ENCODE results near the gene TSPAN8. TPM values are rescaled to one million over a fixed set of nuclear protein-coding genes. Genes with fewer than 3 reads are reported as not detected.
"Not testable (repeated sequence)": the region's sequence is repeated elsewhere in the genome, so short reads cannot be mapped to it uniquely, and the experiment has no call there.

TSPAN8 gene
- total RNA-seq, 5 donors from 2014 or later (not counting 1 experiment from before 2014, with no cell fraction given) = 0.28 to 0.70 (median 0.30) TPM; not detected in 2

DNA sequence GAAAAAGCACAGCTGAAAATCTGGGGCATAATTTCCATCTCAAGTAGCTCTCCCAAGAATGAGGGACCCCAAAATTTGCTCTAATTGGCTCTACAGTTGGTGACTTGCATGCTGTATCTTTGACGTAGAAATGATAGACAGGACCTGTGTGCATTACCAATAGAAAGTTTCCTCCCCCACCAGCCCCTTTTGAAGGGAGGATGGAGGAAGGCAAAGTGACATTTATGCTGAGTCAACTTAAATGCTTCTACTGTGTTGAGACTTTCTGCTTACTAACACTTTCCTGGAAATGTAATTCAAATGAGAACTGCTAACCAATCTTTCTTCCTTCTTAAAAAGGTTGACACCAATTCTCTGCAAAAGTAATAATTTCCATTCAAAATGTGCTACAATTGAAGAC lies 31.9 kb downstream of the TSPAN8 start:
- no peaks in the 10 kb centered on the region for H3K36me3 ChIP-seq (ENCODE audit: control insufficient read depth in 2 of 2, extremely low read depth in 1 of 2, insufficient read depth in 1 of 2, low read length in 1 of 2)

DNA sequence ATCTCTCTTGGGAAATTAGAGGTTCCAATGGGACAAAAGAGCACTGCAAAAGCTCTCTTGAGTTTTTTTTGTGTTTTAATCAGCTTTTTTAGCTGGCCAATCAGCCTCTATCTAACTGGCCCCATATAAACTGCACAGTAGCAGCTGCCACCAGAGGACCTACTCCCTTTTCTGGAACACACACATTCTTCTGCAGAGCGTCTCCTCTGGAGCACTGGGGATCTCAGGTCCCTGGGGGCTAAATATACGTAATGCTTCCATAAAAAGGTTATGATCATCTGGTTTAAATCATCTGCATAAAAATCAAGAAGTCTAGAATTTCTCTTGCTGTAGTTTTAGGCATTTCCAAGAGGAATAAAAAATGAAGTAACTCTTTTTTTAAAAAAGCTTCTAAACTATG lies 32.3 kb downstream of the TSPAN8 start:
- POLR2A ChIA-PET = no interaction called here
- Histone ChIP-seq H3K27me3 (replicated peaks in 1 of 2; ENCODE audit: control insufficient read depth in 2 of 2, extremely low read depth in 1 of 2, insufficient read depth in 2 of 2, low read length in 1 of 2) (no peaks in the 10 kb centered on the region), H3K36me3 (ENCODE audit: control insufficient read depth in 2 of 2, extremely low read depth in 1 of 2, insufficient read depth in 1 of 2, low read length in 1 of 2) (no peaks in the 10 kb centered on the region), H3K9me3 (no peaks in the 10 kb centered on the region), H3K27ac (ENCODE audit: low read length) (no peak overlapping the region), H3K4me3 (ENCODE audit: control insufficient read depth in 1 of 2, extremely low read depth in 1 of 2, low read length in 1 of 2) (no peak overlapping the region), H3K4me1 (ENCODE audit: control insufficient read depth in 1 of 2, extremely low read depth in 1 of 2, insufficient read depth in 2 of 2, low read length in 2 of 2) (no peaks in the 10 kb centered on the region)
- Mint-ChIP-seq H3K27ac (no peak overlapping the region), H3K9me3 (peaks cover 0 to 3% (median 0%) of the 10 kb centered on the region in 3 donors), H3K4me1 (no peaks in the 10 kb centered on the region), H3K27me3 (no peaks in the 10 kb centered on the region), H3K4me3 (no peak overlapping the region), H3K36me3 (no peaks in the 10 kb centered on the region)
- ATAC-seq (replicated peaks in 1 of 4) = no peak
- no CpG with 5 or more reads among the region's 2 CpGs for WGBS (ENCODE audit: insufficient coverage)
- no peak for DNase-seq
- CTCF ChIA-PET = interaction anchor here in 1 of 2 donors (0.5 kb wide), 1 partner anchor 8 kb away, joined by 3 read pairs; no protein-coding TSS in a partner anchor

More for the DNA sequence above, 31.9 kb downstream of the TSPAN8 start:
- H3K4me3 ChIP-seq (ENCODE audit: control insufficient read depth in 1 of 2, extremely low read depth in 1 of 2, low read length in 1 of 2) = no peak overlapping the region
- POLR2A ChIA-PET = no interaction called here
- no peak overlapping the region for H3K4me3 Mint-ChIP-seq
- no peaks in the 10 kb centered on the region for H3K4me1 ChIP-seq (ENCODE audit: control insufficient read depth in 1 of 2, extremely low read depth in 1 of 2, insufficient read depth in 2 of 2, low read length in 2 of 2)
- H3K27ac Mint-ChIP-seq = no peak overlapping the region
- DNase-seq (no peak), ATAC-seq (replicated peaks in 1 of 4) (no peak)
- no CpG with 5 or more reads among the region's 1 CpG for WGBS (ENCODE audit: insufficient coverage)
- H3K27ac ChIP-seq (ENCODE audit: low read length) = no peak overlapping the region
- H3K9me3 Mint-ChIP-seq = peaks cover 0 to 3% (median 0%) of the 10 kb centered on the region in 3 donors
- H3K36me3 Mint-ChIP-seq = no peaks in the 10 kb centered on the region
- no peaks in the 10 kb centered on the region for H3K4me1 Mint-ChIP-seq
- no peaks in the 10 kb centered on the region for H3K9me3 ChIP-seq
- no peaks in the 10 kb centered on the region for H3K27me3 Mint-ChIP-seq
- no peaks in the 10 kb centered on the region for H3K27me3 ChIP-seq (replicated peaks in 1 of 2; ENCODE audit: control insufficient read depth in 2 of 2, extremely low read depth in 1 of 2, insufficient read depth in 2 of 2, low read length in 1 of 2)
- CTCF ChIA-PET = interaction anchor here in 1 of 2 donors (0.5 kb wide), 1 partner anchor 8 kb away, joined by 3 read pairs; no protein-coding TSS in a partner anchor

DNA sequence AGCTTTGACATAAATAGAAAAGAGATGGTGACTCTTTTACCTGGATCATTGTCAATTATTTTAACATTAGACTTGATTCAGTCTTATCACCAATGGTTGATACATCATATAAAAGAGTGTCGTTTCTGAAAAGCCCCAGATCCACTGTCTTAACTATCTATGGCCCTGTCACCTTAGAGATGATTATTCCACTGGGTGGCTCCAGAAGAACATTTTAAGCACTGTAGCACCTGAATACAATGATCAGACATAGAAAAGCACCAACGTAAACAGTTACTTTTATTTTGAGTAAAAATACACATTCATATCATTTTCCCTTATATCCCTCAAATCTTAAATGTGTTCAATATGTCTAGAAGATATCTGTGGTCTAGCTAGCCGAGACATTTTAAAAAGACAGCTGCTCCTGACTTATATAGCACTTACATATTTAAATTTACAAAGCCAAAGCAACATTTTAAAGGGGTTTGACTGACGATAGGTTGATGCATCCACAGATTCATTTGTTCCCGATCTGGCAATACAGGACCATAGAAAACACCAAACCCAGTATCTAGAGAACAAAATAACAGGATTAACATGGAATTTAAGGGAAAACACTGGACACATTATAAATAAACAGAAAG lies 32.9 kb downstream of the TSPAN8 start:
- H3K4me3 Mint-ChIP-seq = no peak overlapping the region
- ChIA-PET POLR2A (no interaction called here), CTCF (interaction anchor here in 1 of 2 donors (0.5 kb wide), 1 partner anchor 7 kb away, joined by 3 read pairs; no protein-coding TSS in a partner anchor)
- H3K4me1 Mint-ChIP-seq = no peaks in the 10 kb centered on the region
- peaks cover 0 to 3% (median 0%) of the 10 kb centered on the region in 3 donors for H3K9me3 Mint-ChIP-seq
- H3K4me3 ChIP-seq (ENCODE audit: control insufficient read depth in 1 of 2, extremely low read depth in 1 of 2, low read length in 1 of 2) = no peak overlapping the region
- no peaks in the 10 kb centered on the region for H3K27me3 ChIP-seq (replicated peaks in 1 of 2; ENCODE audit: control insufficient read depth in 2 of 2, extremely low read depth in 1 of 2, insufficient read depth in 2 of 2, low read length in 1 of 2)
- H3K4me1 ChIP-seq (ENCODE audit: control insufficient read depth in 1 of 2, extremely low read depth in 1 of 2, insufficient read depth in 2 of 2, low read length in 2 of 2) = no peaks in the 10 kb centered on the region
- WGBS (ENCODE audit: insufficient coverage) = no CpG with 5 or more reads among the region's 5 CpGs
- DNase-seq (no peak), ATAC-seq (replicated peaks in 1 of 4) (no peak)
- no peaks in the 10 kb centered on the region for H3K27me3 Mint-ChIP-seq
- no peak overlapping the region for H3K27ac Mint-ChIP-seq
- H3K27ac ChIP-seq (ENCODE audit: low read length) = no peak overlapping the region
- H3K36me3 Mint-ChIP-seq = no peaks in the 10 kb centered on the region
- H3K9me3 ChIP-seq = no peaks in the 10 kb centered on the region
- no peaks in the 10 kb centered on the region for H3K36me3 ChIP-seq (ENCODE audit: control insufficient read depth in 2 of 2, extremely low read depth in 1 of 2, insufficient read depth in 1 of 2, low read length in 1 of 2)

DNA sequence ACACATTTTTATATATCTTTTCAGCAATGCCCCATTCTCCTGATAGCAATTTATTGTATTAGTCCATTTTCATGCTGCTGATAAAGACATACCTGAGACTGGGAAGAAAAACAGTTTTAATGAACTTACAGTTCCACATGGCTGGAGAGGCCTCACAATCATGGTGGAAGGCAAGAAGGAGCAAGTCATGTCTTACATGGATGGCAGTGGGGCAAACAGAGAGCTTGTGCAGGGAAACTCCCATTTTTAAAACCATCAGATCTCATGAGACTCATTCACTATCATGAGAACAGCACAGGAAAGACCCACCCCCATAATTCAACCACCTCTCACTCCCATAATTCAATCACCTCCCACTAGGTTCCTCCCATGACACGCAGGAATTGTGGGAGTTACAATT lies 44.7 kb downstream of the TSPAN8 start:
- H3K27me3 Mint-ChIP-seq; POLR2A ChIA-PET; H3K4me3 Mint-ChIP-seq; H3K9me3 ChIP-seq; H3K27ac Mint-ChIP-seq; CTCF ChIA-PET; DNase-seq; H3K27ac ChIP-seq (ENCODE audit: low read length); H3K36me3 Mint-ChIP-seq; H3K36me3 ChIP-seq (ENCODE audit: control insufficient read depth in 2 of 2, extremely low read depth in 1 of 2, insufficient read depth in 1 of 2, low read length in 1 of 2); H3K4me3 ChIP-seq (ENCODE audit: control insufficient read depth in 1 of 2, extremely low read depth in 1 of 2, low read length in 1 of 2); H3K4me1 ChIP-seq (ENCODE audit: control insufficient read depth in 1 of 2, extremely low read depth in 1 of 2, insufficient read depth in 2 of 2, low read length in 2 of 2); H3K4me1 Mint-ChIP-seq; ATAC-seq (replicated peaks in 1 of 4); H3K27me3 ChIP-seq (replicated peaks in 1 of 2; ENCODE audit: control insufficient read depth in 2 of 2, extremely low read depth in 1 of 2, insufficient read depth in 2 of 2, low read length in 1 of 2): not testable (repeated sequence)
- no CpG with 5 or more reads among the region's 1 CpG for WGBS (ENCODE audit: insufficient coverage)
- peaks cover 8 to 13% (median 9%) of the 10 kb centered on the region in 3 donors for H3K9me3 Mint-ChIP-seq

DNA sequence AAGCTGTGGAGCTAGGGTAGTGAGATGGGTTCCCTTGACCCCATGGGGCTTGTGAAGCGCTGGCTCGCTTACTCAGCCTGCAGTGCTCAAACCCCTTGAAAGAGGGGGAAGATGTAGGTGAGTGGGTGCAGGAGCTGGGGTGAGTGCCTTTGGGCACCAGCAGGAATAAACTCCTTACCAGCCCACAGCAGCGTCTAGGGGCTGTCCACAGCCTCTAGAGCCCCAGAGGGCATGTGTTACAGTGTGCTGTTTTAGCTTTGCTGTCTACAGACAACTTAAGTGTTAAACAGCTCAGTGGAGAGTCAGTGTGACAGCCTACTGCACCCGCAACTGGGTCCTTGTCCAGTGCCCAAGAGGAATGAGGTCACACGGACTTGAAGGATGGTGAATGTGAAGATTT lies 48.0 kb downstream of the TSPAN8 start:
- Histone ChIP-seq H3K36me3 (ENCODE audit: control insufficient read depth in 2 of 2, extremely low read depth in 1 of 2, insufficient read depth in 1 of 2, low read length in 1 of 2) (no peaks in the 10 kb centered on the region), H3K4me1 (ENCODE audit: control insufficient read depth in 1 of 2, extremely low read depth in 1 of 2, insufficient read depth in 2 of 2, low read length in 2 of 2) (no peaks in the 10 kb centered on the region), H3K9me3 (no peaks in the 10 kb centered on the region), H3K27ac (ENCODE audit: low read length) (no peak overlapping the region), H3K27me3 (replicated peaks in 1 of 2; ENCODE audit: control insufficient read depth in 2 of 2, extremely low read depth in 1 of 2, insufficient read depth in 2 of 2, low read length in 1 of 2) (no peaks in the 10 kb centered on the region), H3K4me3 (ENCODE audit: control insufficient read depth in 1 of 2, extremely low read depth in 1 of 2, low read length in 1 of 2) (no peak overlapping the region)
- Mint-ChIP-seq H3K27me3 (no peaks in the 10 kb centered on the region), H3K27ac (no peak overlapping the region), H3K4me3 (no peak overlapping the region), H3K36me3 (no peaks in the 10 kb centered on the region), H3K9me3 (peaks cover 5 to 22% (median 16%) of the 10 kb centered on the region in 3 donors), H3K4me1 (no peaks in the 10 kb centered on the region)
- whole genome bisulfite sequencing (ENCODE audit: insufficient coverage) = 86% methylated on average over 1 of the region's 5 CpGs
- ChIA-PET POLR2A (no interaction called here), CTCF (no interaction called here)
- ATAC-seq (replicated peaks in 1 of 4) = no peak
- DNase-seq = no peak

DNA sequence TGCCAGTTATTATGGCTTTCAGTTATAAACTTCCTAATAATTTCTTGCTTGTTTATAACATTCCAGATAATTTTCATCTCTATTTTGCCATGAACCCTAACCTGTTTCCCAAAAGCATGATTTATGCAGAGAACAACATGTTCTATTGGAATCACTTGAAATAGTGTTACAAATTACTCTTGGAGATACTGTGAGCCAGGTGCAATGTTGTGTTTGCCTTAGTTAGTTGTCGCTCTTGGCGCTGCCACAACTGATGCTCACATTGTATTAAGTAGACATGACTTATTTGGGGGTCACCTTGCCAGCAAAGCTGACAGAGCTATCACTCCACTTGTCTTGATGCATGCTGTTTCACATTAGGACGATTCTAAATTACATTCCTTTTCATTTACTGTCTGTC lies 49.4 kb downstream of the TSPAN8 start:
- POLR2A ChIA-PET = interaction anchor here in 1 of 2 donors (0.5 kb wide), 1 partner anchor 9 kb away, joined by 5 read pairs; no protein-coding TSS in a partner anchor
- Histone ChIP-seq H3K27me3 (replicated peaks in 1 of 2; ENCODE audit: control insufficient read depth in 2 of 2, extremely low read depth in 1 of 2, insufficient read depth in 2 of 2, low read length in 1 of 2) (no peaks in the 10 kb centered on the region), H3K4me3 (ENCODE audit: control insufficient read depth in 1 of 2, extremely low read depth in 1 of 2, low read length in 1 of 2) (no peak overlapping the region), H3K4me1 (ENCODE audit: control insufficient read depth in 1 of 2, extremely low read depth in 1 of 2, insufficient read depth in 2 of 2, low read length in 2 of 2) (no peaks in the 10 kb centered on the region), H3K36me3 (ENCODE audit: control insufficient read depth in 2 of 2, extremely low read depth in 1 of 2, insufficient read depth in 1 of 2, low read length in 1 of 2) (no peaks in the 10 kb centered on the region), H3K27ac (ENCODE audit: low read length) (no peak overlapping the region), H3K9me3 (no peaks in the 10 kb centered on the region)
- no peaks in the 10 kb centered on the region for H3K27me3 Mint-ChIP-seq
- H3K36me3 Mint-ChIP-seq = no peaks in the 10 kb centered on the region
- CTCF ChIA-PET = no interaction called here
- H3K4me3 Mint-ChIP-seq = no peak overlapping the region
- WGBS (ENCODE audit: insufficient coverage) = 86% methylated on average over 1 of the region's 3 CpGs
- H3K9me3 Mint-ChIP-seq = peaks cover 3 to 22% (median 16%) of the 10 kb centered on the region in 3 donors
- no peak overlapping the region for H3K27ac Mint-ChIP-seq
- no peak for DNase-seq
- ATAC-seq (replicated peaks in 1 of 4) = no peak
- H3K4me1 Mint-ChIP-seq = no peaks in the 10 kb centered on the region

Measured in T-cell (primary cell).